22Rv1 (cell line): ENCODE results near the gene PRKAR1B.

Experiments used
- H3K27ac ChIP-seq: fragments of 450-650 bp; 2 replicates; pipeline ENCODE4 v1.5.1; 2017
- ZFX ChIP-seq: fragments of 450-650 bp; IDR thresholded peaks from 2 replicates; pipeline ENCODE4 v1.6.1; 2017; ENCODE audit warnings: antibody characterized with exemption, borderline replicate concordance
- TF ChIP-seq, protein P1 (sequence below): fragments of 450-650 bp; IDR thresholded peaks from 2 replicates; pipeline ENCODE4 v1.5.1; 2017; ENCODE audit warnings: mild to moderate bottlenecking

PRKAR1B gene

DNA sequence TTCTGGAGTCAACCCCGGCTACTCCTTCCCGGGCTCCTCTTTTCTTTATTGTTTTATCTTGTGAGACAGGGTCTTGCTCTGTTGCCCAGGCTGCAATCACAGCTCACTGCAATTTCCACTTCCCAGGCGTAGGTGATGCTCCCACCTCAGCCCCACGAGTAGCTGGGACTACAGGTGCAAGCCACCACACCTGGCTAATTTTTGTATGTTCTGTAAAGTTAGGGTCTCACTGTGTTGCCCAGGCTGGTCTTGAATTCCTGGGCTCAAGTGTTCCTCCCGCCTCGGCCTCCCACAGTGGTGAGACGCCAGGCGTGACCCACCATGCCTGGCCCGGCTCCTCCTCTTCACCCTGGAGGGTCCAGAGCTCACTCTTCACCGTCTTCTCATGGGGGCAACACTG lies 192.1 kb downstream of the PRKAR1B start:
- no peak overlapping the region for H3K27ac ChIP-seq
- no peak for TF ChIP-seq ZFX
- TF ChIP-seq, protein P1, sequence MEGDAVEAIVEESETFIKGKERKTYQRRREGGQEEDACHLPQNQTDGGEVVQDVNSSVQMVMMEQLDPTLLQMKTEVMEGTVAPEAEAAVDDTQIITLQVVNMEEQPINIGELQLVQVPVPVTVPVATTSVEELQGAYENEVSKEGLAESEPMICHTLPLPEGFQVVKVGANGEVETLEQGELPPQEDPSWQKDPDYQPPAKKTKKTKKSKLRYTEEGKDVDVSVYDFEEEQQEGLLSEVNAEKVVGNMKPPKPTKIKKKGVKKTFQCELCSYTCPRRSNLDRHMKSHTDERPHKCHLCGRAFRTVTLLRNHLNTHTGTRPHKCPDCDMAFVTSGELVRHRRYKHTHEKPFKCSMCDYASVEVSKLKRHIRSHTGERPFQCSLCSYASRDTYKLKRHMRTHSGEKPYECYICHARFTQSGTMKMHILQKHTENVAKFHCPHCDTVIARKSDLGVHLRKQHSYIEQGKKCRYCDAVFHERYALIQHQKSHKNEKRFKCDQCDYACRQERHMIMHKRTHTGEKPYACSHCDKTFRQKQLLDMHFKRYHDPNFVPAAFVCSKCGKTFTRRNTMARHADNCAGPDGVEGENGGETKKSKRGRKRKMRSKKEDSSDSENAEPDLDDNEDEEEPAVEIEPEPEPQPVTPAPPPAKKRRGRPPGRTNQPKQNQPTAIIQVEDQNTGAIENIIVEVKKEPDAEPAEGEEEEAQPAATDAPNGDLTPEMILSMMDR, result no peak

DNA sequence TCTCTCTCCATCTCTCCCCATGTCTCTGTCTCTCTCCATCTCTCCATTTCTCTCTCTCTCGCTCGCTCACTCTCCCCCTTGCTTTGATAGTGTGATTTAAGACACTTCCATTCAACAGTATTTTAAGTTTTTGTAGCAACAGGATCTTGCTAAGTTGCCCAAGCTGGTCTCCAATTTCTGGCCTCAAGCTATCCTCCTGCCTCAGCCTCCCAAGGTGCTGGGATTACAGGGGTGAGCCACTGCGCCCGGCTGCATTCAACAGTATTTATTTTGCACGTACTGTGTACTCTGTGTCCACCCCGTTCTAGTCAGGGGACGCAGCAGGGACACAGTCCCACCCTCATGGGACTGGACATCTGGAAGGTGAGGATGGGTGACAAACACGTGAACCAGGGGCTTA lies 193.0 kb downstream of the PRKAR1B start:
- TF ChIP-seq, protein P1, result no peak
- TF ChIP-seq ZFX, result no peak
- H3K27ac ChIP-seq, result no peak overlapping the region

DNA sequence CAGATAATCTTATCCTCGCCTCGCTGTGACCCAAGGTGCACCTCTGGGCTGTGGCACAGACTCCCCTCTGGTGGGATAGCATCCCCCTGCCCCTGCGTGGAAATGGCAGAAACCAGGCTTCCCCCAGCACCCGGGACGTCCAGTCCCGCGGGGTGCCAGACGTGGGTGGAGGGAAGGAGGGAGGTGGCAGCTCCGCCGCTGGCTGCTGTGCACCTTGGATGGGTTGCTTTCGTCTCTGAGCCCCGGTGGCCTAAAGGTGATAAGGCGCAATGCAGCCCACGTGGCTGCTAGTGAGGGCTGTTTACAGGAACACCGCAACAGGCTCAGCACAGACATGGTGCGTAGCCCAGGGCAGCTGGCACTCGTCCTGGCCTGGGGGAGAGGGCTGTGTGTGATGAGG lies 193.8 kb downstream of the PRKAR1B start:
- TF ChIP-seq, protein P1, result no peak
- no peak for TF ChIP-seq ZFX
- H3K27ac ChIP-seq, result no peak overlapping the region

DNA sequence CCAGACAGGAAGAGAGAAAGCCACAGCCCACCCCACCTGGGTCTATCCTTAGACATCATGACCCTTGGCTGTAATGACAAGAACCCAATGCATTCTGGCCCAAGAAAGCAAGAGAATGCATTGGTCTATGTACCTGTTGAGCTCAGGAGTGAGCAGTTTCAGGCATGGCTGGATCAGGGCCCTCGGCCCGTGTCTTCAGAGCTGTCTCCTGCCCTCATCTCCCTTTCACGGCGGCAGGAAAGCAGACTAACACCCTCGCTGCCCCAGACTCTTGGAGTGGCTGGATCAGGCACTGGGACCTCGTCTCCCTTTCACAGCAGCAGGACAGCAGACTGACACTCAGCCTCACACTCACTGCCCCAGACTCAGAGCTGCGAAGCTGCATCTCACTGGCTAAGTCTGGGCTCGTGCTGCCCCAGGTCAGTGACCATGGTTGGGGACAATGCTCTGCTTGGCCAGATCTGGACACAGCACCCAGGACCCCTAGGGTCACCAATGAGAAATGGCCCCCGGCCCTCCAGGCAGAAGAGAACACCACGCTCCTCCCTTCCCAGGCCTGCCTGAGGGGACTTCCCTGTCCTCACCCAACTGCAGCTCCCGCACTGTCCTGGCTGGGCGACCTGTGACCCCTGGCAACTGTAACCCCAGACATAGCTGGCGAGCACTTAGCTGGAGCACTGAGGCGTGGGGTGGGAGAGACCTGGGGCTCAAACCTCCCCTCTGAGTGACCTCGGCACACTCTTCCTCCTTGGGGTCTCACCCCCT lies 194.5 kb downstream of the PRKAR1B start:
- no peak for TF ChIP-seq ZFX
- TF ChIP-seq, protein P1, result no peak
- H3K27ac ChIP-seq, result no peak overlapping the region

- H3K27ac ChIP-seq, result no peak overlapping the region
- TF ChIP-seq, protein P1, result no peak
- no peak for TF ChIP-seq ZFX
Observed at GRCh38 chr7:531777-532176, 195.3 kb downstream of the PRKAR1B start.

- H3K27ac ChIP-seq, result no peak overlapping the region
- TF ChIP-seq ZFX, result no peak
- TF ChIP-seq, protein P1, result no peak
Observed at GRCh38 chr7:528451-528850, 198.6 kb downstream of the PRKAR1B start.

- H3K27ac ChIP-seq, result no peak overlapping the region
- TF ChIP-seq, protein P1, result no peak
- TF ChIP-seq ZFX, result no peak
Observed at GRCh38 chr7:527723-528122, 199.4 kb downstream of the PRKAR1B start.
